ENCODE results near the gene GNE.

DNA sequence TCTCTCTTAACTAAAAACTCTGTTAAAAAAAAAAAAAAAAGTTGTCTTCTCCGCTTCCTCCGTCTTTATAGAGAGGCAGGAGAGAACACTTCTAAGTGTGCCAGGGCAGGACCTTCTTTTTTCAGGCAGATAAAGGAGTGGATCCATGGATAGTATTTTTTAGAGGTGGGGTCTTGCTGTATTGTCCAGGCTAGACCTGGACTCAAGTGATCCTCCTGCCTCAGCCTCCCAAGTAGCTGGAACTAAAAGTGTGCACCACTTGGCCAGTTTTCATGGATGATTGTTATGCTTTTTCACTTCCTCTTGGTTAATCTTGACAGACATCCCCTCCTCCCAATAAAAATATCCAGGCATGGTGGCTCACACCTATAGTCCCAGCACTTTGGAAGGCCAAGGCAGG, 20.0 kb upstream of the GNE start:
- no peak for TF ChIP-seq RFXAP (CRISPR knock-in tag; IDR thresholded peaks at IDR 0.05; ENCODE audit: borderline replicate concordance)
- no peak for TF ChIP-seq KAT7 (CRISPR knock-in tag; IDR thresholded peaks at IDR 0.05; ENCODE audit: borderline replicate concordance)
- no peak for TF ChIP-seq NFATC3 (CRISPR knock-in tag; IDR thresholded peaks at IDR 0.05)
- no peak for TF ChIP-seq ZNF883 (CRISPR knock-in tag; IDR thresholded peaks at IDR 0.05; ENCODE audit: not compliant biosample characterization)
- no peak for TF ChIP-seq GABPA (IDR thresholded peaks at IDR 0.05; ENCODE audit: low read depth, low read length)
- no peak for TF ChIP-seq GABPA (CRISPR knock-in tag; IDR thresholded peaks at IDR 0.05; ENCODE audit: low read depth)
- TF ChIP-seq, protein P1, sequence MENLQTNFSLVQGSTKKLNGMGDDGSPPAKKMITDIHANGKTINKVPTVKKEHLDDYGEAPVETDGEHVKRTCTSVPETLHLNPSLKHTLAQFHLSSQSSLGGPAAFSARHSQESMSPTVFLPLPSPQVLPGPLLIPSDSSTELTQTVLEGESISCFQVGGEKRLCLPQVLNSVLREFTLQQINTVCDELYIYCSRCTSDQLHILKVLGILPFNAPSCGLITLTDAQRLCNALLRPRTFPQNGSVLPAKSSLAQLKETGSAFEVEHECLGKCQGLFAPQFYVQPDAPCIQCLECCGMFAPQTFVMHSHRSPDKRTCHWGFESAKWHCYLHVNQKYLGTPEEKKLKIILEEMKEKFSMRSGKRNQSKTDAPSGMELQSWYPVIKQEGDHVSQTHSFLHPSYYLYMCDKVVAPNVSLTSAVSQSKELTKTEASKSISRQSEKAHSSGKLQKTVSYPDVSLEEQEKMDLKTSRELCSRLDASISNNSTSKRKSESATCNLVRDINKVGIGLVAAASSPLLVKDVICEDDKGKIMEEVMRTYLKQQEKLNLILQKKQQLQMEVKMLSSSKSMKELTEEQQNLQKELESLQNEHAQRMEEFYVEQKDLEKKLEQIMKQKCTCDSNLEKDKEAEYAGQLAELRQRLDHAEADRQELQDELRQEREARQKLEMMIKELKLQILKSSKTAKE (CRISPR knock-in tag; IDR thresholded peaks at IDR 0.05; ENCODE audit: borderline replicate concordance), result no peak
- TF ChIP-seq MAFF (IDR thresholded peaks at IDR 0.05; ENCODE audit: low read depth, low read length), result no peak
- no peak for TF ChIP-seq YY1 (IDR thresholded peaks at IDR 0.05; ENCODE audit: insufficient read depth, insufficient replicate concordance, low read depth, low read length)
- TF ChIP-seq, protein P2, sequence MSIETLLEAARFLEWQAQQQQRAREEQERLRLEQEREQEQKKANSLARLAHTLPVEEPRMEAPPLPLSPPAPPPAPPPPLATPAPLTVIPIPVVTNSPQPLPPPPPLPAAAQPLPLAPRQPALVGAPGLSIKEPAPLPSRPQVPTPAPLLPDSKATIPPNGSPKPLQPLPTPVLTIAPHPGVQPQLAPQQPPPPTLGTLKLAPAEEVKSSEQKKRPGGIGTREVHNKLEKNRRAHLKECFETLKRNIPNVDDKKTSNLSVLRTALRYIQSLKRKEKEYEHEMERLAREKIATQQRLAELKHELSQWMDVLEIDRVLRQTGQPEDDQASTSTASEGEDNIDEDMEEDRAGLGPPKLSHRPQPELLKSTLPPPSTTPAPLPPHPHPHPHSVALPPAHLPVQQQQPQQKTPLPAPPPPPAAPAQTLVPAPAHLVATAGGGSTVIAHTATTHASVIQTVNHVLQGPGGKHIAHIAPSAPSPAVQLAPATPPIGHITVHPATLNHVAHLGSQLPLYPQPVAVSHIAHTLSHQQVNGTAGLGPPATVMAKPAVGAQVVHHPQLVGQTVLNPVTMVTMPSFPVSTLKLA (IDR thresholded peaks at IDR 0.05), result no peak
- TF ChIP-seq, protein P3, sequence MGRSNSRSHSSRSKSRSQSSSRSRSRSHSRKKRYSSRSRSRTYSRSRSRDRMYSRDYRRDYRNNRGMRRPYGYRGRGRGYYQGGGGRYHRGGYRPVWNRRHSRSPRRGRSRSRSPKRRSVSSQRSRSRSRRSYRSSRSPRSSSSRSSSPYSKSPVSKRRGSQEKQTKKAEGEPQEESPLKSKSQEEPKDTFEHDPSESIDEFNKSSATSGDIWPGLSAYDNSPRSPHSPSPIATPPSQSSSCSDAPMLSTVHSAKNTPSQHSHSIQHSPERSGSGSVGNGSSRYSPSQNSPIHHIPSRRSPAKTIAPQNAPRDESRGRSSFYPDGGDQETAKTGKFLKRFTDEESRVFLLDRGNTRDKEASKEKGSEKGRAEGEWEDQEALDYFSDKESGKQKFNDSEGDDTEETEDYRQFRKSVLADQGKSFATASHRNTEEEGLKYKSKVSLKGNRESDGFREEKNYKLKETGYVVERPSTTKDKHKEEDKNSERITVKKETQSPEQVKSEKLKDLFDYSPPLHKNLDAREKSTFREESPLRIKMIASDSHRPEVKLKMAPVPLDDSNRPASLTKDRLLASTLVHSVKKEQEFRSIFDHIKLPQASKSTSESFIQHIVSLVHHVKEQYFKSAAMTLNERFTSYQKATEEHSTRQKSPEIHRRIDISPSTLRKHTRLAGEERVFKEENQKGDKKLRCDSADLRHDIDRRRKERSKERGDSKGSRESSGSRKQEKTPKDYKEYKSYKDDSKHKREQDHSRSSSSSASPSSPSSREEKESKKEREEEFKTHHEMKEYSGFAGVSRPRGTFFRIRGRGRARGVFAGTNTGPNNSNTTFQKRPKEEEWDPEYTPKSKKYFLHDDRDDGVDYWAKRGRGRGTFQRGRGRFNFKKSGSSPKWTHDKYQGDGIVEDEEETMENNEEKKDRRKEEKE (IDR thresholded peaks at IDR 0.05), result no peak
- TF ChIP-seq TCF7L2 (IDR thresholded peaks at IDR 0.05; ENCODE audit: low read depth, low read length), result no peak
